Measurements from ENCODE around the gene SOWAHA. TPM values are rescaled to one million over a fixed set of nuclear protein-coding genes. Genes with fewer than 3 reads are reported as not detected.

Gene SOWAHA
- total RNA-seq, 1 experiment from 2014 or later = not detected

DNA sequence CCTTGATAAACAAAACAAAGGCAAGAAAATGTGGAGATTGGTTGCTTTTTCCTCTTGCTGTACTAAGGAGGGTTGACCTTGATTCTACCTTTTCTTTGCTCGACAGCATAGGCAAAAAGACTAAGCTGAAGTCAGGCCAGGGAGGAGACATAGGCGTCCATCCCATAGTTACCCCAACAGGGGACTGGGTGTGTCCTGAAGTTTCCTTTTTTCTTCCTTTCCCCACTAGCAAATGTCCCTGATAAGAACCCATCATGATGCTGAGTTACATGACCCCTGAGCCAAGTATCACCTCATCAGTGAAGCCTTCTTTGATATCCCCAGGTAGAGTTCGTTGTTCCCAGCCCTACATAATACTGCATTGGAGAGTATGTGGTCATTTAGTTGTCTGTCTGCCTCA is 27.2 kb downstream of the SOWAHA start:
- no peak for TF ChIP-seq POLR2AphosphoS5 (IDR thresholded peaks at IDR 0.05; ENCODE audit: low read depth, low read length)
- TF ChIP-seq, protein P1, sequence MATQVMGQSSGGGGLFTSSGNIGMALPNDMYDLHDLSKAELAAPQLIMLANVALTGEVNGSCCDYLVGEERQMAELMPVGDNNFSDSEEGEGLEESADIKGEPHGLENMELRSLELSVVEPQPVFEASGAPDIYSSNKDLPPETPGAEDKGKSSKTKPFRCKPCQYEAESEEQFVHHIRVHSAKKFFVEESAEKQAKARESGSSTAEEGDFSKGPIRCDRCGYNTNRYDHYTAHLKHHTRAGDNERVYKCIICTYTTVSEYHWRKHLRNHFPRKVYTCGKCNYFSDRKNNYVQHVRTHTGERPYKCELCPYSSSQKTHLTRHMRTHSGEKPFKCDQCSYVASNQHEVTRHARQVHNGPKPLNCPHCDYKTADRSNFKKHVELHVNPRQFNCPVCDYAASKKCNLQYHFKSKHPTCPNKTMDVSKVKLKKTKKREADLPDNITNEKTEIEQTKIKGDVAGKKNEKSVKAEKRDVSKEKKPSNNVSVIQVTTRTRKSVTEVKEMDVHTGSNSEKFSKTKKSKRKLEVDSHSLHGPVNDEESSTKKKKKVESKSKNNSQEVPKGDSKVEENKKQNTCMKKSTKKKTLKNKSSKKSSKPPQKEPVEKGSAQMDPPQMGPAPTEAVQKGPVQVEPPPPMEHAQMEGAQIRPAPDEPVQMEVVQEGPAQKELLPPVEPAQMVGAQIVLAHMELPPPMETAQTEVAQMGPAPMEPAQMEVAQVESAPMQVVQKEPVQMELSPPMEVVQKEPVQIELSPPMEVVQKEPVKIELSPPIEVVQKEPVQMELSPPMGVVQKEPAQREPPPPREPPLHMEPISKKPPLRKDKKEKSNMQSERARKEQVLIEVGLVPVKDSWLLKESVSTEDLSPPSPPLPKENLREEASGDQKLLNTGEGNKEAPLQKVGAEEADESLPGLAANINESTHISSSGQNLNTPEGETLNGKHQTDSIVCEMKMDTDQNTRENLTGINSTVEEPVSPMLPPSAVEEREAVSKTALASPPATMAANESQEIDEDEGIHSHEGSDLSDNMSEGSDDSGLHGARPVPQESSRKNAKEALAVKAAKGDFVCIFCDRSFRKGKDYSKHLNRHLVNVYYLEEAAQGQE (IDR thresholded peaks at IDR 0.05; ENCODE audit: insufficient read depth in 1 of 2, low read depth in 2 of 2, low read length in 1 of 2) = no peak
- no peak for TF ChIP-seq TCF7L2 (IDR thresholded peaks at IDR 0.05; ENCODE audit: low read depth, low read length)
- no peak for TF ChIP-seq SIN3A (IDR thresholded peaks at IDR 0.05; ENCODE audit: borderline replicate concordance, insufficient read depth, low read depth, low read length)
- TF ChIP-seq, protein P2, sequence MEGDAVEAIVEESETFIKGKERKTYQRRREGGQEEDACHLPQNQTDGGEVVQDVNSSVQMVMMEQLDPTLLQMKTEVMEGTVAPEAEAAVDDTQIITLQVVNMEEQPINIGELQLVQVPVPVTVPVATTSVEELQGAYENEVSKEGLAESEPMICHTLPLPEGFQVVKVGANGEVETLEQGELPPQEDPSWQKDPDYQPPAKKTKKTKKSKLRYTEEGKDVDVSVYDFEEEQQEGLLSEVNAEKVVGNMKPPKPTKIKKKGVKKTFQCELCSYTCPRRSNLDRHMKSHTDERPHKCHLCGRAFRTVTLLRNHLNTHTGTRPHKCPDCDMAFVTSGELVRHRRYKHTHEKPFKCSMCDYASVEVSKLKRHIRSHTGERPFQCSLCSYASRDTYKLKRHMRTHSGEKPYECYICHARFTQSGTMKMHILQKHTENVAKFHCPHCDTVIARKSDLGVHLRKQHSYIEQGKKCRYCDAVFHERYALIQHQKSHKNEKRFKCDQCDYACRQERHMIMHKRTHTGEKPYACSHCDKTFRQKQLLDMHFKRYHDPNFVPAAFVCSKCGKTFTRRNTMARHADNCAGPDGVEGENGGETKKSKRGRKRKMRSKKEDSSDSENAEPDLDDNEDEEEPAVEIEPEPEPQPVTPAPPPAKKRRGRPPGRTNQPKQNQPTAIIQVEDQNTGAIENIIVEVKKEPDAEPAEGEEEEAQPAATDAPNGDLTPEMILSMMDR (IDR thresholded peaks at IDR 0.05) = no peak
- H3K27ac ChIP-seq (ENCODE audit: low read length) = no peak overlapping the region
- no peak for ATAC-seq
- intact Hi-C loops (cut with micrococcal nuclease; ENCODE audit: unreplicated experiment) (no loop called here), in situ Hi-C loops (cut with HindIII; ENCODE audit: low pct_unique_long_range_greater_than_20kb, low sequenced_read_pairs) (no loop called here)
- H3K36me3 ChIP-seq (ENCODE audit: control insufficient read depth, insufficient read depth, low read length) = no peaks in the 10 kb centered on the region
- POLR2A ChIA-PET = no interaction called here
- H3K4me3 ChIP-seq (ENCODE audit: low read depth in 2 of 2, low read length in 2 of 2) = no peak overlapping the region
- BruUV-seq (replicated peaks) = no TSS peak
- H3K4me1 ChIP-seq (ENCODE audit: control insufficient read depth, insufficient read depth, low read length) = no peaks in the 10 kb centered on the region
- no peaks in the 10 kb centered on the region for H3K9me3 ChIP-seq (ENCODE audit: control insufficient read depth, insufficient read depth, low read depth, low read length)
- no peaks in the 10 kb centered on the region for H3K27me3 ChIP-seq (ENCODE audit: control insufficient read depth, insufficient read depth, low read length)
- CTCF ChIA-PET = no interaction called here
- DNase-seq (ENCODE audit: low read depth, low spot score) = no peak

DNA sequence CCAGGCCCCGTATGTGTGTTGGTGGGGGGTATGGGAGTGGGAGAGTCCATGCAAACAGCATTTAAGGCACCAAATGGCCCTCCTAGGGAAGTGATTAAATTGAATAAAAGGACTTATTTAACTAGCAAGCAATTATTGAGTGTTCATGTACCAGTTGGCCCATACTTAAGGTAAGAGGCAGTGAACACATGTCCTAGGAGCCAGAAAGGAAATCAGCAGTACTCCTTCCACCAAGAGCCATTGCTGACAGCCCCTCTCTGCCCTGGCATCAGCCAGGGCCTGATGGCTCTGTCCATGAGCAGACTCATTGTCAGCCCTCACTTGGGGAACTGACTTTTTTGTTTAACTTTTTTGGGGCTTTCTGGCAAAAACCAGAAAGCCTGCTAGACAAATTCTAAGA is 27.8 kb downstream of the SOWAHA start:
- intact Hi-C loops (cut with micrococcal nuclease; ENCODE audit: unreplicated experiment) (no loop called here), in situ Hi-C loops (cut with HindIII; ENCODE audit: low pct_unique_long_range_greater_than_20kb, low sequenced_read_pairs) (no loop called here)
- Histone ChIP-seq H3K27me3 (ENCODE audit: control insufficient read depth, insufficient read depth, low read length) (no peaks in the 10 kb centered on the region), H3K27ac (ENCODE audit: low read length) (no peak overlapping the region), H3K4me3 (ENCODE audit: low read depth in 2 of 2, low read length in 2 of 2) (no peak overlapping the region), H3K9me3 (ENCODE audit: control insufficient read depth, insufficient read depth, low read depth, low read length) (no peaks in the 10 kb centered on the region), H3K4me1 (ENCODE audit: control insufficient read depth, insufficient read depth, low read length) (no peaks in the 10 kb centered on the region), H3K36me3 (ENCODE audit: control insufficient read depth, insufficient read depth, low read length) (no peaks in the 10 kb centered on the region)
- DNase-seq (ENCODE audit: low read depth, low spot score) (no peak), ATAC-seq (no peak)
- no TSS peak for BruUV-seq (replicated peaks)
- CTCF ChIA-PET = interaction anchor here (0.6 kb wide), 1 partner anchor 18 kb away, joined by 9 read pairs; no protein-coding TSS in a partner anchor
- TF ChIP-seq, protein P1 (IDR thresholded peaks at IDR 0.05; ENCODE audit: insufficient read depth in 1 of 2, low read depth in 2 of 2, low read length in 1 of 2) = no peak
- TF ChIP-seq, protein P2 (IDR thresholded peaks at IDR 0.05) = no peak
- no peak for TF ChIP-seq TCF7L2 (IDR thresholded peaks at IDR 0.05; ENCODE audit: low read depth, low read length)
- TF ChIP-seq SIN3A (IDR thresholded peaks at IDR 0.05; ENCODE audit: borderline replicate concordance, insufficient read depth, low read depth, low read length) = no peak
- no peak for TF ChIP-seq POLR2AphosphoS5 (IDR thresholded peaks at IDR 0.05; ENCODE audit: low read depth, low read length)
- POLR2A ChIA-PET = interaction anchor here (0.7 kb wide), 1 partner anchor 314 kb away, joined by 5 read pairs; no protein-coding TSS in a partner anchor

Data from Panc1 (cell line).